Panc1 (cell line): ENCODE measurements around the gene FAM200A.

Source experiments
- CTCF ChIP-seq: fragments of 450-650 bp; IDR thresholded peaks from 2 replicates; pipeline ENCODE4 v1.5.1; 2017; ENCODE audit warnings: mild to moderate bottlenecking
- POLR2AphosphoS5 ChIP-seq: IDR thresholded peaks from 2 replicates; pipeline ENCODE4 v1.6.1; 2012; ENCODE audit warnings: mild to moderate bottlenecking, low read depth, low read length, moderate library complexity
- REST ChIP-seq, 2 experiments: IDR thresholded peaks; 2 replicates each; pipeline ENCODE4 v1.6.1; 2011 to 2012; ENCODE audit warnings: low read depth in 2 of 2, control low read depth in 1 of 2, low read length in 1 of 2, mild to moderate bottlenecking in 1 of 2, moderate library complexity in 1 of 2; ENCODE audit not compliant: insufficient read depth in 1 of 2
- SIN3A ChIP-seq: IDR thresholded peaks from 2 replicates; pipeline ENCODE4 v1.6.1; 2012; ENCODE audit warnings: low read depth, mild to moderate bottlenecking, low read length, moderate library complexity, borderline replicate concordance; ENCODE audit not compliant: insufficient read depth

- TF ChIP-seq POLR2AphosphoS5 (no peak), CTCF (no peak), SIN3A (no peak), REST (IDR thresholded peaks at IDR 0.05; ENCODE audit: insufficient read depth in 1 of 2, low read depth in 2 of 2, low read length in 1 of 2) (no peak)
Measured at GRCh38 chr7:99500637-99501009, 51.3 kb downstream of the FAM200A start.
